ENCODE measurements around the gene NDC1. TPM values are rescaled to one million over a fixed set of nuclear protein-coding genes. Genes with fewer than 3 reads are reported as not detected.
"Not testable (repeated sequence)": the region's sequence is repeated elsewhere in the genome, so short reads cannot be mapped to it uniquely, and the experiment has no call there.

NDC1 gene, protein sequence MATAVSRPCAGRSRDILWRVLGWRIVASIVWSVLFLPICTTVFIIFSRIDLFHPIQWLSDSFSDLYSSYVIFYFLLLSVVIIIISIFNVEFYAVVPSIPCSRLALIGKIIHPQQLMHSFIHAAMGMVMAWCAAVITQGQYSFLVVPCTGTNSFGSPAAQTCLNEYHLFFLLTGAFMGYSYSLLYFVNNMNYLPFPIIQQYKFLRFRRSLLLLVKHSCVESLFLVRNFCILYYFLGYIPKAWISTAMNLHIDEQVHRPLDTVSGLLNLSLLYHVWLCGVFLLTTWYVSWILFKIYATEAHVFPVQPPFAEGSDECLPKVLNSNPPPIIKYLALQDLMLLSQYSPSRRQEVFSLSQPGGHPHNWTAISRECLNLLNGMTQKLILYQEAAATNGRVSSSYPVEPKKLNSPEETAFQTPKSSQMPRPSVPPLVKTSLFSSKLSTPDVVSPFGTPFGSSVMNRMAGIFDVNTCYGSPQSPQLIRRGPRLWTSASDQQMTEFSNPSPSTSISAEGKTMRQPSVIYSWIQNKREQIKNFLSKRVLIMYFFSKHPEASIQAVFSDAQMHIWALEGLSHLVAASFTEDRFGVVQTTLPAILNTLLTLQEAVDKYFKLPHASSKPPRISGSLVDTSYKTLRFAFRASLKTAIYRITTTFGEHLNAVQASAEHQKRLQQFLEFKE
- polyA plus RNA-seq (2011; rRNA removed) (13.1 and 19.0 TPM in 2 replicates), polyA minus RNA-seq (2011; rRNA and poly(A)+ RNA removed) (24.9 and 39.6 TPM in 2 replicates)

DNA sequence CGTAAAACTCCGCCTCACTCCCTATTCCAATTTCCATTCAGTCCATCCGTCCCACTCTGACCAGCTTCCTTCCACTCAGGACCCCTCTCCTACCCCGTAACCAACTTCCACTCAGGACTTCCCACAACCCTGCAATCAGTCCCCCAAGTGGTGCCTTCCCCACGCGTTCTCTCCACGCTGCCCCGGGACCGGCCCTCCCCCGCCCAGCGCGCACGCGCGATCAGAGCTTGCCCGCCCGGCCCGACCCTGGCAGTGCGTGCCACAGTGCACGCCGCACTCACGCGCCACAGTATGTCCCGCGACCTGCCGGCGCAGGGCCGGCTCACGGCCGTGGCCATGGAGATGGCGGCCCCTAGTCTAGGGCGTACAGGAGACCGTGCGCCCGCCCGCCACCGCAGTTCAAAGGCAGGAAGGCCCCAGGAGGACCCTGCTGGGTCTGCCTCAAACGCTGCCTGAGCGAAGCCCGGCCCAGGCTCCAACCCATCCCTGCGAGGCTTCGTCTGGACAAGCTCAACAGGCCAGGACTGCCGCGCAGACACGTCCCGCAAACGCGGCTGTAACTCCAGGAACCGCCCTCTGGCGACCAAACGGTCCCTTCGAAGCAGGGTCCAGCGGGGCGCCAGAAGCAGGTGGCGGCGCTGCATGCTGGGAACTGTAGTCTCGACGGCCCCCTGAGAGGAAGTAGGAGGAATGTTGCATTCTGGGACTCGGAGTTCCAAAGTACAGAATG lies at the start of gene NDC1:
Gene NDC1 (minus strand): TSS at position 373 of the 730 bp plus-strand sequence. CDS start 35 bp downstream, at position 338.
- Histone ChIP-seq H3K27me3 (ENCODE audit: control insufficient read depth, insufficient read depth, low read length) (no peaks in the 10 kb centered on the region), H3K4me3 (ENCODE audit: low read depth, low read length) (peak within 1 kb of the TSS; percentile 95), H3K27ac (ENCODE audit: low read depth, low read length) (peak within 1 kb of the TSS; percentile 95), H3K9me3 (ENCODE audit: control insufficient read depth, insufficient read depth, low read length) (peaks cover 8% of the 10 kb centered on the region)
- DNase-seq (ENCODE audit: low read depth, low spot score): peak; percentile 83
- CTCF ChIA-PET: interaction anchor here (1.4 to 1.8 kb wide), 2 partner anchors 107 to 352 kb away, joined by 3 to 6 read pairs; partner anchors contain the start of gene IFT25
- POLR2A ChIA-PET: interaction anchor here (0.6 to 1.8 kb wide), 3 partner anchors 13 to 152 kb away, joined by 3 to 8 read pairs (median 8); partner anchors contain the start of gene IFT25
- TF ChIP-seq, protein P1, sequence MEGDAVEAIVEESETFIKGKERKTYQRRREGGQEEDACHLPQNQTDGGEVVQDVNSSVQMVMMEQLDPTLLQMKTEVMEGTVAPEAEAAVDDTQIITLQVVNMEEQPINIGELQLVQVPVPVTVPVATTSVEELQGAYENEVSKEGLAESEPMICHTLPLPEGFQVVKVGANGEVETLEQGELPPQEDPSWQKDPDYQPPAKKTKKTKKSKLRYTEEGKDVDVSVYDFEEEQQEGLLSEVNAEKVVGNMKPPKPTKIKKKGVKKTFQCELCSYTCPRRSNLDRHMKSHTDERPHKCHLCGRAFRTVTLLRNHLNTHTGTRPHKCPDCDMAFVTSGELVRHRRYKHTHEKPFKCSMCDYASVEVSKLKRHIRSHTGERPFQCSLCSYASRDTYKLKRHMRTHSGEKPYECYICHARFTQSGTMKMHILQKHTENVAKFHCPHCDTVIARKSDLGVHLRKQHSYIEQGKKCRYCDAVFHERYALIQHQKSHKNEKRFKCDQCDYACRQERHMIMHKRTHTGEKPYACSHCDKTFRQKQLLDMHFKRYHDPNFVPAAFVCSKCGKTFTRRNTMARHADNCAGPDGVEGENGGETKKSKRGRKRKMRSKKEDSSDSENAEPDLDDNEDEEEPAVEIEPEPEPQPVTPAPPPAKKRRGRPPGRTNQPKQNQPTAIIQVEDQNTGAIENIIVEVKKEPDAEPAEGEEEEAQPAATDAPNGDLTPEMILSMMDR (IDR thresholded peaks at IDR 0.05; ENCODE audit: low read depth, low read length): peak; percentile 18

DNA sequence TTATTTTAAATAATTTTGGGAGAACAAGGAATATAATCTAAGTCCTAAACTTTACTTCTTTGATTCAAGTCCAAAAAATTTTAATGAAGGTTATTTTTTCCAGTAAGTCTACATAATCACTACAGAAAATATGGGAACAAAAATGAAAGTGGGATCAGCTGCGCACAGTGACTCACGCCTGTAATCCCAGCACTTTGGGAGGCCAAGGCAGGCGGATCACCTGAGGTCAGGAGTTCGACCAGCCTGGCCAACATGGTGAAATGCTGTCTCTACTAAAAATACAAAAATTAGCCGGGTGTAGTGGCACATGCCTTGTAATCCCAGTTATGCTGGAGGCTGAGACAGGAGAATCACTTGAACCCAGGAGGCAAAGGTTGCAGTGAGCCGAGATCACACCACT lies 45.5 kb upstream of the NDC1 start:
- H3K27ac ChIP-seq (ENCODE audit: low read depth, low read length); CTCF ChIA-PET; DNase-seq (ENCODE audit: low read depth, low spot score); H3K4me3 ChIP-seq (ENCODE audit: low read depth, low read length); H3K27me3 ChIP-seq (ENCODE audit: control insufficient read depth, insufficient read depth, low read length); POLR2A ChIA-PET; H3K9me3 ChIP-seq (ENCODE audit: control insufficient read depth, insufficient read depth, low read length): not testable (repeated sequence)

DNA sequence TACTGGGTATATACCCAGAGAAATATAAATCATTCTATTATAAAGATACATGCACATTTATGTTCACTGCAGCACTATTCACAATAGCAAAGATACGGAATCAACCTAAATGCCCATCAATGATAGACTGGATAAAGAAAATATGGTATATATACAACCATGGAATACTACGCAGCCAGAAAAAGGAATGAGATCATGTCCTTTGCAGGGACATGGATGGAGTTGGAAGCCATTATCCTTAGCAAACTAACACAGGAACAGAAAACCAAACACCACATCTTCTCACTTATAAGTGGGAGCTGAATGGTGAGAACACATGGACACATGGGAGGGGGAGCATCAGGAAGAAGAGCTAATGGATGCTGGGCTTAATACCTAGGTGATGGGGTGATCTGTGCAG lies 43.8 kb upstream of the NDC1 start:
- DNase-seq (ENCODE audit: low read depth, low spot score); H3K4me3 ChIP-seq (ENCODE audit: low read depth, low read length); H3K27ac ChIP-seq (ENCODE audit: low read depth, low read length); POLR2A ChIA-PET; H3K27me3 ChIP-seq (ENCODE audit: control insufficient read depth, insufficient read depth, low read length); H3K9me3 ChIP-seq (ENCODE audit: control insufficient read depth, insufficient read depth, low read length): not testable (repeated sequence)
- CTCF ChIA-PET: interaction anchor here (0.8 to 1.3 kb wide), 2 partner anchors 77 to 78 kb away, joined by 4 read pairs; no protein-coding TSS in a partner anchor

DNA sequence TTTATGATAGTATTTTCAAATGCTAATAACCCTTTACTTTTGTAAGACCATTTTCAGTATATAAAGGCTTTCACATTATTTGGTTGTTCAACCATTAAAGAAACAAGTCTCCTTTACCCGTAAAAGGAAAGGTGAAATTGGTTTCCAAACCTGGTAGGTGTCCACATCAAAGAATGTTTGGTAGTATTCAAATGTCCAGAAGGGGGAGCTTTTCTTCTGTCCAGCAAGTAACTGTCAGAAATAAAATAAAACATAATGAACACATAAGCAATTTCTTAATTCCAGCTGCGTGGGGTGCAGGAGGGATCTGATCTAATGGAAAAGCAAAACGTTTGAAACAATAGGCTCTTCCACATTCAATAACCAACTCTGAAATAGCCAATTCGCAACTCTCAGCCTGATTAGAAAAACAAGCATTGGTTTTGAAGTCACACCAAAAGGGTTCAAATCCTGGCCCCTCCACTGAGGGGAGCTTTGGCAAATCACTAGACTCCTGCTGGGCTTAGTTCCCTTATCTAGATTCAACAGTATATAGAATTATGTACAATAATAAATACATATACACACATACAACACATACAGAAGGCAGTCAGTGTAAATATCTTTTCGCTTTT lies 40.5 kb upstream of the NDC1 start:
- ChIA-PET CTCF (interaction anchor here (0.6 to 3.2 kb wide), 30 partner anchors 9 to 611 kb away, joined by 3 to 80 read pairs (median 4); partner anchors contain the start of genes IFT25 and LRRC42), POLR2A (interaction anchor here (0.6 kb wide), 2 partner anchors 77 to 242 kb away, joined by 4 read pairs; no protein-coding TSS in a partner anchor)
- Histone ChIP-seq H3K4me3 (ENCODE audit: low read depth, low read length) (no peak overlapping the region), H3K27ac (ENCODE audit: low read depth, low read length) (no peak overlapping the region), H3K9me3 (ENCODE audit: control insufficient read depth, insufficient read depth, low read length) (no peaks in the 10 kb centered on the region), H3K27me3 (ENCODE audit: control insufficient read depth, insufficient read depth, low read length) (no peaks in the 10 kb centered on the region)
- peak; percentile 13 for DNase-seq (ENCODE audit: low read depth, low spot score)
- TF ChIP-seq, protein P1 (IDR thresholded peaks at IDR 0.05; ENCODE audit: low read depth, low read length): peak; percentile 71

DNA sequence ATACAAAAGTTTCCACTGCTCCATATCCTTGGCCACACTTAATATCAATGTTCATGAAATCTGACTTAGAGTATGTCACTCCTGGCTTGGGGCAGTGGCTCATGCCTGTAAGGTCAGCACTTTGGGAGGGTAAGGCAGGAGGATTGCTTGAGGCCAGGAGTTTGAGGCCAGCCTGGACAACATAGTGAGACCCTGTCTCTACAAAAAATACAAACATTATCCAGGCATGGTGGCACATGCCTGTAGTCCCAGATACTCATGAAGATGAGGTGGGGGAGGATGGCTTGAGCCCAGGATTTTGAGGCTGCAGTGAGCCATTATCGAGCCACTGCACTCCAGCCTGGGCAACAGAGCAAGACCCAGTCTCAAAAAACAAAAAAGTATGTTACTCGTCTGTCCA lies 37.1 kb upstream of the NDC1 start:
- DNase-seq (ENCODE audit: low read depth, low spot score); H3K4me3 ChIP-seq (ENCODE audit: low read depth, low read length); POLR2A ChIA-PET; H3K27ac ChIP-seq (ENCODE audit: low read depth, low read length); H3K9me3 ChIP-seq (ENCODE audit: control insufficient read depth, insufficient read depth, low read length); H3K27me3 ChIP-seq (ENCODE audit: control insufficient read depth, insufficient read depth, low read length): not testable (repeated sequence)
- CTCF ChIA-PET: interaction anchor here (0.6 to 4.1 kb wide), 3 partner anchors 14 to 85 kb away, joined by 3 to 18 read pairs (median 6); no protein-coding TSS in a partner anchor

Measured in AG04450 (cell line).